HCT116 (cell line): ENCODE results near the gene PPIF.

Experiments
- CEBPB ChIP-seq: IDR thresholded peaks from 2 replicates; pipeline ENCODE4 v1.6.1; 2012; ENCODE audit warnings: low read depth
- EGR1 ChIP-seq: IDR thresholded peaks from 2 replicates; pipeline ENCODE4 v1.6.1; 2012; ENCODE audit warnings: low read depth
- EZH2 ChIP-seq: fragments of 200-600 bp; sonication (generic); IDR thresholded peaks from 2 replicates; pipeline ENCODE4 v1.6.1; 2017; ENCODE audit warnings: antibody characterized with exemption, mixed run types
- EZH2phosphoT487 ChIP-seq: fragments of 200-600 bp; IDR thresholded peaks from 2 replicates; pipeline ENCODE4 v1.6.1; 2018; ENCODE audit warnings: antibody characterized with exemption, borderline replicate concordance
- JUND ChIP-seq: IDR thresholded peaks from 2 replicates; pipeline ENCODE4 v1.6.1; 2012
- POLR2A ChIP-seq: IDR thresholded peaks from 2 replicates; pipeline ENCODE4 v1.7.0; 2011; ENCODE audit warnings: borderline replicate concordance; ENCODE audit not compliant: insufficient read depth, insufficient read length; ENCODE audit errors: extremely low read depth
- POLR2AphosphoS5 ChIP-seq: IDR thresholded peaks from 2 replicates; pipeline ENCODE4 v1.6.1; 2011; ENCODE audit warnings: mild to moderate bottlenecking, low read depth, low read length, moderate library complexity
- SIN3A ChIP-seq: IDR thresholded peaks from 2 replicates; pipeline ENCODE4 v1.6.1; 2012; ENCODE audit warnings: low read depth
- SP1 ChIP-seq: IDR thresholded peaks from 2 replicates; pipeline ENCODE4 v1.6.1; 2012; ENCODE audit warnings: low read depth
- ZFX ChIP-seq: fragments of 450-650 bp; IDR thresholded peaks from 2 replicates; pipeline ENCODE4 v1.6.1; 2017
- ZNF274 ChIP-seq: fragments of 200-500 bp; sonication (Bioruptor generic); IDR thresholded peaks from 2 replicates; pipeline ENCODE4 v1.6.1; 2014; ENCODE audit warnings: mild to moderate bottlenecking, low read depth, low read length, inconsistent platforms
- TF ChIP-seq, protein P1 (sequence below), 3 experiments: fragments of 200-600 bp in 1 of 3; sonication (generic) in 1 of 3; IDR thresholded peaks in 2 of 3; conservative IDR thresholded peaks in 1 of 3; 2 replicates each; pipeline ENCODE4 v1.5.1; 2012 to 2017; ENCODE audit warnings: low read depth in 2 of 3, low read length in 2 of 3, antibody characterized with exemption in 1 of 3, borderline replicate concordance in 1 of 3, control low read depth in 1 of 3, mild to moderate bottlenecking in 1 of 3, mixed read lengths in 1 of 3, mixed run types in 1 of 3, moderate library complexity in 1 of 3; ENCODE audit not compliant: insufficient read depth in 1 of 3
- TF ChIP-seq, protein P2 (sequence below): IDR thresholded peaks from 2 replicates; pipeline ENCODE4 v1.6.1; 2012
- TF ChIP-seq, protein P3 (sequence below): IDR thresholded peaks from 2 replicates; pipeline ENCODE4 v1.6.1; 2012; ENCODE audit warnings: low read depth

- TF ChIP-seq, protein P1, sequence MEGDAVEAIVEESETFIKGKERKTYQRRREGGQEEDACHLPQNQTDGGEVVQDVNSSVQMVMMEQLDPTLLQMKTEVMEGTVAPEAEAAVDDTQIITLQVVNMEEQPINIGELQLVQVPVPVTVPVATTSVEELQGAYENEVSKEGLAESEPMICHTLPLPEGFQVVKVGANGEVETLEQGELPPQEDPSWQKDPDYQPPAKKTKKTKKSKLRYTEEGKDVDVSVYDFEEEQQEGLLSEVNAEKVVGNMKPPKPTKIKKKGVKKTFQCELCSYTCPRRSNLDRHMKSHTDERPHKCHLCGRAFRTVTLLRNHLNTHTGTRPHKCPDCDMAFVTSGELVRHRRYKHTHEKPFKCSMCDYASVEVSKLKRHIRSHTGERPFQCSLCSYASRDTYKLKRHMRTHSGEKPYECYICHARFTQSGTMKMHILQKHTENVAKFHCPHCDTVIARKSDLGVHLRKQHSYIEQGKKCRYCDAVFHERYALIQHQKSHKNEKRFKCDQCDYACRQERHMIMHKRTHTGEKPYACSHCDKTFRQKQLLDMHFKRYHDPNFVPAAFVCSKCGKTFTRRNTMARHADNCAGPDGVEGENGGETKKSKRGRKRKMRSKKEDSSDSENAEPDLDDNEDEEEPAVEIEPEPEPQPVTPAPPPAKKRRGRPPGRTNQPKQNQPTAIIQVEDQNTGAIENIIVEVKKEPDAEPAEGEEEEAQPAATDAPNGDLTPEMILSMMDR (IDR thresholded peaks at IDR 0.05 in 2 of 3, conservative IDR thresholded peaks at IDR 0.05 in 1 of 3; ENCODE audit: borderline replicate concordance in 1 of 3, insufficient read depth in 1 of 3, low read depth in 2 of 3, low read length in 2 of 3), result no peak
- TF ChIP-seq EZH2 (no peak), POLR2A (no peak), ZNF274 (no peak), SP1 (no peak), EZH2phosphoT487 (no peak), CEBPB (no peak), JUND (no peak), SIN3A (no peak), ZFX (no peak), EGR1 (no peak), POLR2AphosphoS5 (no peak)
- TF ChIP-seq, protein P2, sequence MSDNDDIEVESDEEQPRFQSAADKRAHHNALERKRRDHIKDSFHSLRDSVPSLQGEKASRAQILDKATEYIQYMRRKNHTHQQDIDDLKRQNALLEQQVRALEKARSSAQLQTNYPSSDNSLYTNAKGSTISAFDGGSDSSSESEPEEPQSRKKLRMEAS, result no peak
- TF ChIP-seq, protein P3, sequence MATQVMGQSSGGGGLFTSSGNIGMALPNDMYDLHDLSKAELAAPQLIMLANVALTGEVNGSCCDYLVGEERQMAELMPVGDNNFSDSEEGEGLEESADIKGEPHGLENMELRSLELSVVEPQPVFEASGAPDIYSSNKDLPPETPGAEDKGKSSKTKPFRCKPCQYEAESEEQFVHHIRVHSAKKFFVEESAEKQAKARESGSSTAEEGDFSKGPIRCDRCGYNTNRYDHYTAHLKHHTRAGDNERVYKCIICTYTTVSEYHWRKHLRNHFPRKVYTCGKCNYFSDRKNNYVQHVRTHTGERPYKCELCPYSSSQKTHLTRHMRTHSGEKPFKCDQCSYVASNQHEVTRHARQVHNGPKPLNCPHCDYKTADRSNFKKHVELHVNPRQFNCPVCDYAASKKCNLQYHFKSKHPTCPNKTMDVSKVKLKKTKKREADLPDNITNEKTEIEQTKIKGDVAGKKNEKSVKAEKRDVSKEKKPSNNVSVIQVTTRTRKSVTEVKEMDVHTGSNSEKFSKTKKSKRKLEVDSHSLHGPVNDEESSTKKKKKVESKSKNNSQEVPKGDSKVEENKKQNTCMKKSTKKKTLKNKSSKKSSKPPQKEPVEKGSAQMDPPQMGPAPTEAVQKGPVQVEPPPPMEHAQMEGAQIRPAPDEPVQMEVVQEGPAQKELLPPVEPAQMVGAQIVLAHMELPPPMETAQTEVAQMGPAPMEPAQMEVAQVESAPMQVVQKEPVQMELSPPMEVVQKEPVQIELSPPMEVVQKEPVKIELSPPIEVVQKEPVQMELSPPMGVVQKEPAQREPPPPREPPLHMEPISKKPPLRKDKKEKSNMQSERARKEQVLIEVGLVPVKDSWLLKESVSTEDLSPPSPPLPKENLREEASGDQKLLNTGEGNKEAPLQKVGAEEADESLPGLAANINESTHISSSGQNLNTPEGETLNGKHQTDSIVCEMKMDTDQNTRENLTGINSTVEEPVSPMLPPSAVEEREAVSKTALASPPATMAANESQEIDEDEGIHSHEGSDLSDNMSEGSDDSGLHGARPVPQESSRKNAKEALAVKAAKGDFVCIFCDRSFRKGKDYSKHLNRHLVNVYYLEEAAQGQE, result no peak
Measured at GRCh38 chr10:79305515-79305914, 41.8 kb upstream of the PPIF start.
